GM06990 (cell line): ENCODE results near the gene EIF1B.

Source experiments
- DNase-seq: peaks from one replicate; pipeline ENCODE4 v3.0.0-alpha.2; 2011; ENCODE audit not compliant: insufficient read length; ENCODE audit errors: extremely low read depth
- H3K27me3 ChIP-seq: replicated peaks from 2 replicates; pipeline ENCODE4 v1.6.0; 2011; ENCODE audit warnings: low read length; ENCODE audit not compliant: control insufficient read depth, insufficient read depth
- H3K36me3 ChIP-seq: 2 replicates; pipeline ENCODE4 v1.5.1; 2011; ENCODE audit warnings: low read length; ENCODE audit not compliant: control insufficient read depth, insufficient read depth
- H3K4me3 ChIP-seq: replicated peaks from 2 replicates; pipeline ENCODE4 v1.5.1; 2011; ENCODE audit warnings: low read depth, mild to moderate bottlenecking, control low read depth, low read length
- CTCF ChIP-seq: IDR thresholded peaks from 2 replicates; pipeline ENCODE4 v1.5.1; 2011; ENCODE audit warnings: low read length, control low read depth, mild to moderate bottlenecking, inconsistent platforms; ENCODE audit not compliant: insufficient read depth, poor library complexity, severe bottlenecking

The EIF1B gene

GRCh38 chr3:40336511-40337135 lies 27.1 kb downstream of the EIF1B start:
- H3K4me3 ChIP-seq, result no peak overlapping the region
- H3K36me3 ChIP-seq, result no peaks in the 10 kb centered on the region
- DNase-seq, result no peak
- no peak for TF ChIP-seq CTCF
- no peaks in the 10 kb centered on the region for H3K27me3 ChIP-seq

DNA sequence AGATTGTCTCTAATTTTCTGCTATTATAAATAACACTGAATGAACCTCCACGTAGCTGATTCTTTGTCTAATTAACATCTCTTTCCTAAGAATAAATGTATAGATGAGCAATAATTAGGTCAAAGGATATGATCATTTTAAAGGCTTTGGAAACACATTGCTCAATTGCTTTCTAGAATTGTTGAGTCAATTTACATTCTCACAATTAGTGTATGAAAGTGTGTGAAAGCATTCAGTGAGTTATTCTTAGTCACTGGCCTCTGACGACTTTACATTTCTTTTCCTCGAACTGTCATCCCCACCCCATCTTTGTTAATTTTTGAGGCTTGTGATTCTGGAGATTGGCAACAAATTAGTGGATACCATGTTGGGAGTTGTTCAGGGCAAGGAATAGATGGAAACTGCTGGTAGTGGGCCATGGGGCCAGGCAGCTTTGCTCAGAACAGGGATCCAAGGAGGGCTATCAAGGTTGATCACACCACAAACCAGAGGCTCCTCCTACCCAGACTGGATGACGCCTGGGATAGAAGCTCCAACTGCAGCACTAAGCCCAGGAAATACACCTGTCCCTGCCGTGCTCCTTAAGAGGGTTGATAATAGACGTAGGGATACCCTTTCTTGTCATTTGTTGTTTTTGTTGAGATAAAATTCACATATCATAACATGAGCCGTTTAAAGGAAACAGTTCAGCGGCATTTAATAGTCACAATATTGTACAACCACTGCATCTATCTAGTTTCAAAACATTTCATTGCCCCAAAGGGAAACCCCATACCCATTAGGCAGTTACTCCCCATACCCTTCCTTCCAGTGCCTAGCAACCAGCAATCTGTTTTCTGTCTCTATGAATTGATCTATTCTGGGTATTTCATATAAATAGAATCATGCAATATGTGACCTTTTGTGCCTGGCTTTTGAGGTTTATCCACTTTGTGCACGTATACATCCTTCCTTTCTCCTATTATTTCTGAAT lies 27.9 kb downstream of the EIF1B start:
- Histone ChIP-seq H3K27me3 (no peaks in the 10 kb centered on the region; the same call in 1 of the 2 replicates), H3K36me3 (no peaks in the 10 kb centered on the region), H3K4me3 (peak overlapping the region; percentile 1; the same call in 1 of the 2 replicates)
- no peak for TF ChIP-seq CTCF
- DNase-seq, result peak; percentile 40

- Histone ChIP-seq H3K4me3 (no peak overlapping the region), H3K36me3 (no peaks in the 10 kb centered on the region), H3K27me3 (no peaks in the 10 kb centered on the region; the same call in 1 of the 2 replicates)
- DNase-seq, result no peak
- TF ChIP-seq CTCF, result no peak
These were observed 30.4 kb downstream of the EIF1B start for GRCh38 chr3:40339871-40340270.

- H3K27me3 ChIP-seq, result no peaks in the 10 kb centered on the region; the same call in 1 of the 2 replicates
- no peaks in the 10 kb centered on the region for H3K36me3 ChIP-seq
- no peak for DNase-seq
- no peak for TF ChIP-seq CTCF
- H3K4me3 ChIP-seq, result no peak overlapping the region
These were observed 31.1 kb downstream of the EIF1B start for GRCh38 chr3:40340541-40341170.

DNA sequence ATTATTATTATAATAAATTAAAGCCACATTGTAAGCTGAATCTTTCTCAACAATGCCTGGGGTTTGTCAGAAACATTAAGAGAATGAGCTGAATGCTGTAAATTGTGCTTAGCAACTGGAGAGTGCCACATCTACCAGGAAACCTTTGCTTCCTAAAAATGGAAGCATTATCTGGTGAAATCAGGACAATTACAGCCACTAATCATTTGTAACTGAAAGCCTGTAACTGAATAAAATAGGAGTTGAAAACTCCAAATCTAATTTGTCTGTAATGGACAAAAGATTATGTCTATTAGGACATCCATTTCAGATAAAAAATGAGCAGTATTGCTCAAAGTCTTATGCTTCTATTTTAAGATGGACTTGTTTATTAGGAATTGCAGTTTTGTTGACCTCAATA lies 32.2 kb downstream of the EIF1B start:
- Histone ChIP-seq H3K4me3 (no peak overlapping the region), H3K36me3 (no peaks in the 10 kb centered on the region), H3K27me3 (no peaks in the 10 kb centered on the region; the same call in 1 of the 2 replicates)
- no peak for TF ChIP-seq CTCF
- DNase-seq, result no peak
